ENCODE data around the gene GULP1.

The GULP1 gene

DNA sequence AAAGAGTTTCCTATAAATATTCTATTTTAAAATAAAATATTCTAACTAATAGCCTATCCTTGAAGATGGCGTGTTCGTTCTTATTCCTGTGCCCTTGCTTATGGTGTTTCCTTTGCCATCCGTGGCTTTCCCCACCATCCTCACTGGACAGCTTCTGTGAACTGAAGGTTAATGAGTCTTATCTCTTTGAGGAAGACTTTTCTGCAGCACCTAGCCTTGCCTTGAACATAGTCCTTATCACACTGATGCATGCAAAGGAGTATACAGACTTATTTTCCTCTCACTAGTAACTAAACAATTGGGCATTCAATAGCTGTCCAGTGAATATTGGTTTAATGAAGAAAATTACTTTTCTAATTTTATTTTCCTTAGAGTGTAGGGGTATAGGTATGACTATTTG lies 88.1 kb downstream of the GULP1 start:
- TF ChIP-seq ZNF565 (CRISPR knock-in tag; conservative IDR thresholded peaks at IDR 0.05; ENCODE audit: low read depth) (no peak), ESRRG (CRISPR knock-in tag; IDR thresholded peaks at IDR 0.05) (no peak)

DNA sequence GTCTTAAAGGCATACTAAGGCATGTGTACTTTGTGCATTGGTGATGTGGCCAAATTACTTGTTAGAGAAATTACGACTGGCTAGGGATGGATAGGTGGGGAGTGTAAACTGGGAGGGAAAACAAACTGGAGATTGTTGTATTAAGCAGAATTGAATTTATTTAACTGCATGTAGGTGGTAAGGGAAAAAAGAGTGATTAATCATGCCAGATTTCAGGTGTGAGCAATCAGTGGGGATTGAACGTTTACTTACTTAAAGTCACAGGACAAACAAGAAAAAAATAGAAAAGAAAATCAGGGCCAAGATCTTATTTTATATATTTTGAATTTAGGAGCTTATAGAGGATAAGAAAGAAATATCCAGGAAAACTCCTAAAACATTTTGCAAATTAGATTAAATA lies 88.6 kb downstream of the GULP1 start:
- no peak for TF ChIP-seq TCF4 (CRISPR knock-in tag; IDR thresholded peaks at IDR 0.05; ENCODE audit: borderline replicate concordance)
- no peak for TF ChIP-seq RARB (CRISPR knock-in tag; IDR thresholded peaks at IDR 0.05)
- TF ChIP-seq ZNF8 (CRISPR knock-in tag; IDR thresholded peaks at IDR 0.05) = no peak
- no peak for TF ChIP-seq ZFP30 (CRISPR knock-in tag; IDR thresholded peaks at IDR 0.05)
- TF ChIP-seq, protein P1, sequence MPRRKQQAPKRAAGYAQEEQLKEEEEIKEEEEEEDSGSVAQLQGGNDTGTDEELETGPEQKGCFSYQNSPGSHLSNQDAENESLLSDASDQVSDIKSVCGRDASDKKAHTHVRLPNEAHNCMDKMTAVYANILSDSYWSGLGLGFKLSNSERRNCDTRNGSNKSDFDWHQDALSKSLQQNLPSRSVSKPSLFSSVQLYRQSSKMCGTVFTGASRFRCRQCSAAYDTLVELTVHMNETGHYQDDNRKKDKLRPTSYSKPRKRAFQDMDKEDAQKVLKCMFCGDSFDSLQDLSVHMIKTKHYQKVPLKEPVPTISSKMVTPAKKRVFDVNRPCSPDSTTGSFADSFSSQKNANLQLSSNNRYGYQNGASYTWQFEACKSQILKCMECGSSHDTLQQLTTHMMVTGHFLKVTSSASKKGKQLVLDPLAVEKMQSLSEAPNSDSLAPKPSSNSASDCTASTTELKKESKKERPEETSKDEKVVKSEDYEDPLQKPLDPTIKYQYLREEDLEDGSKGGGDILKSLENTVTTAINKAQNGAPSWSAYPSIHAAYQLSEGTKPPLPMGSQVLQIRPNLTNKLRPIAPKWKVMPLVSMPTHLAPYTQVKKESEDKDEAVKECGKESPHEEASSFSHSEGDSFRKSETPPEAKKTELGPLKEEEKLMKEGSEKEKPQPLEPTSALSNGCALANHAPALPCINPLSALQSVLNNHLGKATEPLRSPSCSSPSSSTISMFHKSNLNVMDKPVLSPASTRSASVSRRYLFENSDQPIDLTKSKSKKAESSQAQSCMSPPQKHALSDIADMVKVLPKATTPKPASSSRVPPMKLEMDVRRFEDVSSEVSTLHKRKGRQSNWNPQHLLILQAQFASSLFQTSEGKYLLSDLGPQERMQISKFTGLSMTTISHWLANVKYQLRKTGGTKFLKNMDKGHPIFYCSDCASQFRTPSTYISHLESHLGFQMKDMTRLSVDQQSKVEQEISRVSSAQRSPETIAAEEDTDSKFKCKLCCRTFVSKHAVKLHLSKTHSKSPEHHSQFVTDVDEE (CRISPR knock-in tag; IDR thresholded peaks at IDR 0.05) = no peak
- TF ChIP-seq CSDC2 (CRISPR knock-in tag; IDR thresholded peaks at IDR 0.05) = no peak
- no peak for TF ChIP-seq PPARA (CRISPR knock-in tag; IDR thresholded peaks at IDR 0.05; ENCODE audit: borderline replicate concordance)
- TF ChIP-seq ZNF70 (CRISPR knock-in tag; IDR thresholded peaks at IDR 0.05) = no peak
- no peak for TF ChIP-seq ISL1 (CRISPR knock-in tag; IDR thresholded peaks at IDR 0.05)
- TF ChIP-seq BACH2 (CRISPR knock-in tag; IDR thresholded peaks at IDR 0.05; ENCODE audit: borderline replicate concordance) = no peak
- no peak for TF ChIP-seq ARNTL (CRISPR knock-in tag; IDR thresholded peaks at IDR 0.05; ENCODE audit: borderline replicate concordance, low read depth)
- no peak for ATAC-seq

More for the DNA sequence above, 88.1 kb downstream of the GULP1 start:
- no peak for ATAC-seq

DNA sequence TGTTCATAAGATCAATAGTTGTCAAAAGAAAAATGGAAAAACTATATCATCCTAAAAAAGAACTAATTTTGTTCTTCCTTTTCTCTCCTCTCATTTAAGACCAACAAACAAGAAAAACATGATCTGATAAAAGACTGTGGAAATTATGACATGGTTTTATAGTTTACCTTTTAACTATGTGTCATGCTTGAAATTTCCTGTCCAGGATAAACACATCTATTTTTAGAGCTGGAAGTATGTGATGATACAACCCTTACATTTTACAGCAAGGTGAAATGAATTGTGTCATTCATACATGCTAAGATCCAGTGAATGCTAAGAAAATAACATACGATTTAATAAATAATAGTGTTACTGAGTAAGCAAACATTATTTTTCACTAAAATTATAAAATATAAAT lies 89.9 kb downstream of the GULP1 start:
- ATAC-seq = peak; percentile 76
- TF ChIP-seq TCF4 (CRISPR knock-in tag; IDR thresholded peaks at IDR 0.05; ENCODE audit: borderline replicate concordance) (no peak), OSR1 (CRISPR knock-in tag; IDR thresholded peaks at IDR 0.05) (no peak), ARNTL (CRISPR knock-in tag; IDR thresholded peaks at IDR 0.05; ENCODE audit: borderline replicate concordance, low read depth) (no peak), ISL1 (CRISPR knock-in tag; IDR thresholded peaks at IDR 0.05) (0 out of 2 replicates have a peak, but pooled peaks have one; percentile 39), PPARA (CRISPR knock-in tag; IDR thresholded peaks at IDR 0.05; ENCODE audit: borderline replicate concordance) (no peak)
- TF ChIP-seq, protein P2, sequence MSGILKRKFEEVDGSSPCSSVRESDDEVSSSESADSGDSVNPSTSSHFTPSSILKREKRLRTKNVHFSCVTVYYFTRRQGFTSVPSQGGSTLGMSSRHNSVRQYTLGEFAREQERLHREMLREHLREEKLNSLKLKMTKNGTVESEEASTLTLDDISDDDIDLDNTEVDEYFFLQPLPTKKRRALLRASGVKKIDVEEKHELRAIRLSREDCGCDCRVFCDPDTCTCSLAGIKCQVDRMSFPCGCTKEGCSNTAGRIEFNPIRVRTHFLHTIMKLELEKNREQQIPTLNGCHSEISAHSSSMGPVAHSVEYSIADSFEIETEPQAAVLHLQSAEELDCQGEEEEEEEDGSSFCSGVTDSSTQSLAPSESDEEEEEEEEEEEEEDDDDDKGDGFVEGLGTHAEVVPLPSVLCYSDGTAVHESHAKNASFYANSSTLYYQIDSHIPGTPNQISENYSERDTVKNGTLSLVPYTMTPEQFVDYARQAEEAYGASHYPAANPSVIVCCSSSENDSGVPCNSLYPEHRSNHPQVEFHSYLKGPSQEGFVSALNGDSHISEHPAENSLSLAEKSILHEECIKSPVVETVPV (CRISPR knock-in tag; IDR thresholded peaks at IDR 0.05) = no peak

DNA sequence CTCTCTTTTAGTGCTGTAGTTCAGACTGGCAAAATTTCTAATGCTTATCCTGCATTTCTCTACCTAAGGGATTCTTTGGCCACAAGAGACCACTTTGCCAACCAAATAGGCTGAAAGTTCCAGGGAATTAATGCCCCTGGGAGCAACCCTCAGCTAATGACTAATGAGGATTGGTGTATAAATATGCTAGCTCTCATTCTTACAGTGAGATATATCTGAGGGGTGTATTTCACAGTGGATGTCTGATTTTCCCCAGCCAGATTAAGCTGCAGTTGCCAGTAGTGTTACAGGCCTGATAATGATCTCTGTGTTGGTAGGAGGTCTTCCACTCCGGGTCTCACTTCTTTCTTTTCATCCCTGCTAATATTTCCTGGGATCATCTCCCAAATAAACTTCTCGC lies 90.4 kb downstream of the GULP1 start:
- no peak for TF ChIP-seq TOX (CRISPR knock-in tag; IDR thresholded peaks at IDR 0.05; ENCODE audit: borderline replicate concordance)
- no peak for TF ChIP-seq ZNF8 (CRISPR knock-in tag; IDR thresholded peaks at IDR 0.05)
- no peak for TF ChIP-seq CSDC2 (CRISPR knock-in tag; IDR thresholded peaks at IDR 0.05)
- TF ChIP-seq ZC3H10 (CRISPR knock-in tag; IDR thresholded peaks at IDR 0.05) = no peak
- TF ChIP-seq BACH2 (CRISPR knock-in tag; IDR thresholded peaks at IDR 0.05; ENCODE audit: borderline replicate concordance) = no peak
- TF ChIP-seq, protein P3, sequence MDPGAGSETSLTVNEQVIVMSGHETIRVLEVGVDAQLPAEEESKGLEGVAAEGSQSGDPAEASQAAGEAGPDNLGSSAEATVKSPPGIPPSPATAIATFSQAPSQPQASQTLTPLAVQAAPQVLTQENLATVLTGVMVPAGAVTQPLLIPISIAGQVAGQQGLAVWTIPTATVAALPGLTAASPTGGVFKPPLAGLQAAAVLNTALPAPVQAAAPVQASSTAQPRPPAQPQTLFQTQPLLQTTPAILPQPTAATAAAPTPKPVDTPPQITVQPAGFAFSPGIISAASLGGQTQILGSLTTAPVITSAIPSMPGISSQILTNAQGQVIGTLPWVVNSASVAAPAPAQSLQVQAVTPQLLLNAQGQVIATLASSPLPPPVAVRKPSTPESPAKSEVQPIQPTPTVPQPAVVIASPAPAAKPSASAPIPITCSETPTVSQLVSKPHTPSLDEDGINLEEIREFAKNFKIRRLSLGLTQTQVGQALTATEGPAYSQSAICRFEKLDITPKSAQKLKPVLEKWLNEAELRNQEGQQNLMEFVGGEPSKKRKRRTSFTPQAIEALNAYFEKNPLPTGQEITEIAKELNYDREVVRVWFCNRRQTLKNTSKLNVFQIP (CRISPR knock-in tag; IDR thresholded peaks at IDR 0.05; ENCODE audit: borderline replicate concordance, low read depth) = no peak
- TF ChIP-seq, protein P4, sequence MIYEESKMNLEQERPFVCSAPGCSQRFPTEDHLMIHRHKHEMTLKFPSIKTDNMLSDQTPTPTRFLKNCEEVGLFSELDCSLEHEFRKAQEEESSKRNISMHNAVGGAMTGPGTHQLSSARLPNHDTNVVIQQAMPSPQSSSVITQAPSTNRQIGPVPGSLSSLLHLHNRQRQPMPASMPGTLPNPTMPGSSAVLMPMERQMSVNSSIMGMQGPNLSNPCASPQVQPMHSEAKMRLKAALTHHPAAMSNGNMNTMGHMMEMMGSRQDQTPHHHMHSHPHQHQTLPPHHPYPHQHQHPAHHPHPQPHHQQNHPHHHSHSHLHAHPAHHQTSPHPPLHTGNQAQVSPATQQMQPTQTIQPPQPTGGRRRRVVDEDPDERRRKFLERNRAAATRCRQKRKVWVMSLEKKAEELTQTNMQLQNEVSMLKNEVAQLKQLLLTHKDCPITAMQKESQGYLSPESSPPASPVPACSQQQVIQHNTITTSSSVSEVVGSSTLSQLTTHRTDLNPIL (CRISPR knock-in tag; IDR thresholded peaks at IDR 0.05; ENCODE audit: low read depth) = no peak
- TF ChIP-seq ZNF565 (CRISPR knock-in tag; conservative IDR thresholded peaks at IDR 0.05; ENCODE audit: low read depth) = no peak
- TF ChIP-seq, protein P5, sequence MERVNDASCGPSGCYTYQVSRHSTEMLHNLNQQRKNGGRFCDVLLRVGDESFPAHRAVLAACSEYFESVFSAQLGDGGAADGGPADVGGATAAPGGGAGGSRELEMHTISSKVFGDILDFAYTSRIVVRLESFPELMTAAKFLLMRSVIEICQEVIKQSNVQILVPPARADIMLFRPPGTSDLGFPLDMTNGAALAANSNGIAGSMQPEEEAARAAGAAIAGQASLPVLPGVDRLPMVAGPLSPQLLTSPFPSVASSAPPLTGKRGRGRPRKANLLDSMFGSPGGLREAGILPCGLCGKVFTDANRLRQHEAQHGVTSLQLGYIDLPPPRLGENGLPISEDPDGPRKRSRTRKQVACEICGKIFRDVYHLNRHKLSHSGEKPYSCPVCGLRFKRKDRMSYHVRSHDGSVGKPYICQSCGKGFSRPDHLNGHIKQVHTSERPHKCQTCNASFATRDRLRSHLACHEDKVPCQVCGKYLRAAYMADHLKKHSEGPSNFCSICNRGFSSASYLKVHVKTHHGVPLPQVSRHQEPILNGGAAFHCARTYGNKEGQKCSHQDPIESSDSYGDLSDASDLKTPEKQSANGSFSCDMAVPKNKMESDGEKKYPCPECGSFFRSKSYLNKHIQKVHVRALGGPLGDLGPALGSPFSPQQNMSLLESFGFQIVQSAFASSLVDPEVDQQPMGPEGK (CRISPR knock-in tag; IDR thresholded peaks at IDR 0.05; ENCODE audit: borderline replicate concordance) = no peak
- ATAC-seq = peak; percentile 62
